ENCODE data around the gene ARHGAP45.

DNA sequence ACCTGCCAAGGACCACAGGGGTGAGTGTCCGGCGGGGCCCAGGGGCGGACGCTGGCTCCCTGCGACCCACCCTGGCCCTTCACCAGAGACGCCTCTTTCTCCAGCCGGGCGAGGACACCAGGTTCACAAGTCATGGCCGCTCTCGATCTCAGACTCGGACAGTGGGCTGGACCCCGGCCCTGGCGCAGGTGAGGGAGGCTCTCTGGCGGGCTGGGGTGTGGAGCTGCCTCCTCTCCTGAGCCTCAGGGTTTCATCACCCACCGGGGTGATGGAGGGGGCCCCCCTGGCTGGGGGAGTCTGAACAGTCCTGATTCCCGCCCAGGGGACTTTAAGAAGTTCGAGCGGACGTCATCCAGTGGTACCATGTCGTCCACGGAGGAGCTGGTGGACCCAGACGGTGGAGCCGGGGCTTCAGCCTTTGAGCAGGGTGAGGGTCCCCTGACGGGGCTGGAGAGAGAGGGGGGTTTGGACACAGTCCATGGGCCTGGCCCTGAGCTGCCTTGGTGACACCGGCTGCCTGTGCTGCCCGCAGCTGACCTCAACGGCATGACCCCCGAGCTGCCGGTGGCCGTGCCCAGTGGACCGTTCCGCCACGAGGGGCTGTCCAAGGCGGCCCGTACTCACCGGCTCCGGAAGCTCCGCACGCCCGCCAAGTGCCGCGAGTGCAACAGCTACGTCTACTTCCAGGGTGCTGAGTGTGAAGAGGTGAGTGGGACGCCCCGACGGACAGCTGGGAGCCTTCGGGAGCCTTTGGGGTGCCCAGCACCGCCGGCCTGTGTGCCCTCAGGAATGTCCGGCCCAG, 13.6 kb downstream of the ARHGAP45 start:
- TF ChIP-seq, protein P1, sequence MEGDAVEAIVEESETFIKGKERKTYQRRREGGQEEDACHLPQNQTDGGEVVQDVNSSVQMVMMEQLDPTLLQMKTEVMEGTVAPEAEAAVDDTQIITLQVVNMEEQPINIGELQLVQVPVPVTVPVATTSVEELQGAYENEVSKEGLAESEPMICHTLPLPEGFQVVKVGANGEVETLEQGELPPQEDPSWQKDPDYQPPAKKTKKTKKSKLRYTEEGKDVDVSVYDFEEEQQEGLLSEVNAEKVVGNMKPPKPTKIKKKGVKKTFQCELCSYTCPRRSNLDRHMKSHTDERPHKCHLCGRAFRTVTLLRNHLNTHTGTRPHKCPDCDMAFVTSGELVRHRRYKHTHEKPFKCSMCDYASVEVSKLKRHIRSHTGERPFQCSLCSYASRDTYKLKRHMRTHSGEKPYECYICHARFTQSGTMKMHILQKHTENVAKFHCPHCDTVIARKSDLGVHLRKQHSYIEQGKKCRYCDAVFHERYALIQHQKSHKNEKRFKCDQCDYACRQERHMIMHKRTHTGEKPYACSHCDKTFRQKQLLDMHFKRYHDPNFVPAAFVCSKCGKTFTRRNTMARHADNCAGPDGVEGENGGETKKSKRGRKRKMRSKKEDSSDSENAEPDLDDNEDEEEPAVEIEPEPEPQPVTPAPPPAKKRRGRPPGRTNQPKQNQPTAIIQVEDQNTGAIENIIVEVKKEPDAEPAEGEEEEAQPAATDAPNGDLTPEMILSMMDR (IDR thresholded peaks at IDR 0.05), result no peak
- no peak for TF ChIP-seq POLR2AphosphoS5 (IDR thresholded peaks at IDR 0.05)
- TF ChIP-seq POLR2A (IDR thresholded peaks at IDR 0.05), result no peak
